ENCODE data around the gene EFEMP2.
A peak's percentile ranks its signal among the peaks of the same experiment; 100 is the strongest.

EFEMP2 gene

DNA sequence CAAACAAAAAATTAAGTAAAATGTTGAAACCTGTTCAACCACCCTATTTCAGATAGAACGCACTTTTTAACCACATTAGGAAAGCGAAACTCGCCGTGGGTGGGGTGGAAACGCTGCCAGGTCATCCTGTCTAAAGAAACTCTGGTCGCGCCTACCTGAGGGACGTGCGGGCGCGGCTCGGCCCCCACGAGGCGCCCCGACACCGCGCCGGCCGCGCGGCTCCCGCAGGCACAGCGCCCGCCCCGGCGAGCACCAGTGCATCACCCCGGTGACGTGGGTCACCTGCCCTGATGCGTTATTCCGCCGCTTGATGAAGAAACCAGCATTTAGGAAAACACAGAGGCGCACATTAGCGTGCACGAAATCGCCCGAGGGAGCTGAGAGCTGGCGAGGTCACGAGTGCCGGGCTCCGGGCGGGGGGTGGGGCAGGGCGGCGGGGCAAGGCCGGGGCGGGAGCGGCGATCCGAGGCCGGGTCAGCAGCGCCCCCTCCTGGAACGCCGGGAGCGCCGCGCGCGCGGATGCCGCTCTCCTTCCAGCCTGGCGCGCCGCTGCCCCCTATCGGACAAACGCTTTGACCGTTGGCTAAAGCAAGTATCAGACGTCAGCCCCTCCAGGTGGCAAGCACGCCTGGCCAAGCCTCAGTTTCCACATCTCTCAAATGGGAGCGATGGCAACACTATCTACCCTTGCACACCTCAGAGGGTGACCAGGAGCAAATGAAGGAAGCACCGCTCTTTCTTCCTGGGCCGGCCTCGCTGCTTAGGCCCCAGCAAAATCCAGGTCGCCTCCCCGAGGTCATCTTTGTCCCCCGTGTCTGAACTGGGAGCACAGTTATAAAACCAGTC lies 54.5 kb downstream of the EFEMP2 start:
- DNase-seq: peak; percentile 82

DNA sequence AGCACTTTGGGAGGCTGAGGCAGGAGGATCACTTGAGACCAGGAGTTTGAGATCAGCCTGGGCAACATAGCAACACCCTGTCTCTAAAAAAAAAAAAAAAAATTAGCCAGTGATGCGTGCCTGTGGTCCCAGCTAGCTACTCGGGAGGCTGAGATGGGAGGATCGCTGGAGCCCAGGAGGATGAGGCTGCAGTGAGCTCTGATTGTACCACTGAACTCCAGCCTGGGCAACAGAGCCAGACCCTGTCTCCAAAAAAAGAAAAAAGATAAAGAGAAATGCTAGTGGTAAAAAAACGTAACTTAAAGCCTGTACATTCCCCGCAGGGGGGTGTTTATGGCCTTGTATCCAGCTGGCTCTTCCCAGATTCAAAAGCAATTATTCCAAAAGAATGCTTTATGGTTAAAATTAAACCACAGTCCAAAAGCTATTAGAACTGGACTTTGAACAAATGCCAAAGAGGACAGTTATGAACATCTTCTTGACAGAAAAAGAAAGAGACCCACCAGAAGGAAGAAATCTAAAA lies 55.2 kb downstream of the EFEMP2 start:
- peak; percentile 54 for DNase-seq

DNA sequence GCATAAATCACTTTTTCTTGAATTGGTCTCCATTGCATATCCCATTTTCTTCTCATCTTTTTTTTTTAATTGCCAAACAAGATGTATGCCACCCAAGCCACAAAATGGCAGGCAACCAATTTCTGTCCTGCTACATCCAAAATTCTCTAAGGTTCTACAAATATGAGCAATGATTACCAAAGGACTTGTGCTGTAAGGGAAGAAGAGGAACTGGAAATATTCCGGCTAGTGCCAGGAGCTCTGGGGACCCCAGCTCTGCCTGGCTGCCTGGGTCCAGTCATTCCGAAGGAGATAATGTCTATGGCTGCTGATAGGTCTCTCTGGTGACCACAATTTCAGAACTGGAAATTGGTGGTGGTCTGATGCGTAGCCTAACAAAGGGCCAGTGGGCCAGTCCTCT lies 55.9 kb downstream of the EFEMP2 start:
- DNase-seq: no peak

All from fibroblast of upper back skin (primary cell).